PFSK-1 (cell line): ENCODE data around the gene WDFY3.

Source experiments
- POLR2AphosphoS5 ChIP-seq: IDR thresholded peaks from 2 replicates; pipeline ENCODE4 v1.6.1; 2012; ENCODE audit warnings: low read depth, mild to moderate bottlenecking, control low read depth, low read length, moderate library complexity
- TAF1 ChIP-seq: IDR thresholded peaks from 2 replicates; pipeline ENCODE4 v1.6.1; 2012; ENCODE audit warnings: low read length, control low read depth, borderline replicate concordance; ENCODE audit not compliant: insufficient read depth
- TF ChIP-seq, protein P1 (sequence below), 2 experiments: IDR thresholded peaks; 2 replicates each; pipeline versions ENCODE4 v1.6.1 to v1.8.0; 2011 to 2012; ENCODE audit warnings: low read depth in 2 of 2, low read length in 2 of 2, control low read depth in 1 of 2, inconsistent platforms in 1 of 2, mild to moderate bottlenecking in 1 of 2, moderate library complexity in 1 of 2; ENCODE audit not compliant: insufficient read depth in 1 of 2

DNA sequence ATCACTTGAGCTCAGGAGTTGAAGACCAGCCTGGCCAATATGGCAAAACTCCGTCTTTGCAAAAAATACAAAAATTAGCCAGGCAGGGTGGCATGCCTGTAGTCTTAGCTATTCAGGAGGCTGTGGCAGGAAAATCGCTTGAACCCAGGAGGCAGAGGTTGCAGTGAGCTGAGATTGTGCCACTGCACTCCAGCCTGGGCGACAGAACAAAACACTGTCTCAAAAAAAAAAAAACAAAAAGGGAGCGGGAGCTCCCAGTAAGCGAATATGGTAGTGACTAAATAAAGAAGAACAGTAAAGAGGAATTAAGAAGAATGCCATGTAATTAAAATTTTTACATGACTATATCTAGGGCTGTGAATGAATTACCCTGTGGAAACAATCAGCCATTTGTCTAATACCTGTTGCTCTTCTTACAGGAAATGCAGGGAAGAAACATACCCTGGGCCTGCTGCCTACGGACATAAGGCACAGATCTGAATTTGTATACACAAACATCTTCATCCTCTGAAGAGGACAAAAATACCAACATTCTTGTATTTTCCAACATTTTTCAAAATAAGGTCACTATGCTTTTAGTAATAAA, 11.4 kb downstream of the WDFY3 start:
- TF ChIP-seq TAF1, result no peak
- no peak for TF ChIP-seq POLR2AphosphoS5
- TF ChIP-seq, protein P1, sequence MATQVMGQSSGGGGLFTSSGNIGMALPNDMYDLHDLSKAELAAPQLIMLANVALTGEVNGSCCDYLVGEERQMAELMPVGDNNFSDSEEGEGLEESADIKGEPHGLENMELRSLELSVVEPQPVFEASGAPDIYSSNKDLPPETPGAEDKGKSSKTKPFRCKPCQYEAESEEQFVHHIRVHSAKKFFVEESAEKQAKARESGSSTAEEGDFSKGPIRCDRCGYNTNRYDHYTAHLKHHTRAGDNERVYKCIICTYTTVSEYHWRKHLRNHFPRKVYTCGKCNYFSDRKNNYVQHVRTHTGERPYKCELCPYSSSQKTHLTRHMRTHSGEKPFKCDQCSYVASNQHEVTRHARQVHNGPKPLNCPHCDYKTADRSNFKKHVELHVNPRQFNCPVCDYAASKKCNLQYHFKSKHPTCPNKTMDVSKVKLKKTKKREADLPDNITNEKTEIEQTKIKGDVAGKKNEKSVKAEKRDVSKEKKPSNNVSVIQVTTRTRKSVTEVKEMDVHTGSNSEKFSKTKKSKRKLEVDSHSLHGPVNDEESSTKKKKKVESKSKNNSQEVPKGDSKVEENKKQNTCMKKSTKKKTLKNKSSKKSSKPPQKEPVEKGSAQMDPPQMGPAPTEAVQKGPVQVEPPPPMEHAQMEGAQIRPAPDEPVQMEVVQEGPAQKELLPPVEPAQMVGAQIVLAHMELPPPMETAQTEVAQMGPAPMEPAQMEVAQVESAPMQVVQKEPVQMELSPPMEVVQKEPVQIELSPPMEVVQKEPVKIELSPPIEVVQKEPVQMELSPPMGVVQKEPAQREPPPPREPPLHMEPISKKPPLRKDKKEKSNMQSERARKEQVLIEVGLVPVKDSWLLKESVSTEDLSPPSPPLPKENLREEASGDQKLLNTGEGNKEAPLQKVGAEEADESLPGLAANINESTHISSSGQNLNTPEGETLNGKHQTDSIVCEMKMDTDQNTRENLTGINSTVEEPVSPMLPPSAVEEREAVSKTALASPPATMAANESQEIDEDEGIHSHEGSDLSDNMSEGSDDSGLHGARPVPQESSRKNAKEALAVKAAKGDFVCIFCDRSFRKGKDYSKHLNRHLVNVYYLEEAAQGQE (IDR thresholded peaks at IDR 0.05; ENCODE audit: insufficient read depth in 1 of 2, low read depth in 2 of 2, low read length in 2 of 2), result no peak
